Epithelial cell of esophagus (primary cell): ENCODE data around the gene AHRR.
A peak's percentile ranks its signal among the peaks of the same experiment; 100 is the strongest.

Source experiments
- DNase-seq: peaks from one replicate; pipeline ENCODE4 v3.0.0; 2010; ENCODE audit warnings: low read depth
- H3K4me3 ChIP-seq: 2 replicates; pipeline ENCODE4 v1.5.1; 2011; ENCODE audit warnings: mild to moderate bottlenecking, low read length, control low read depth
- CTCF ChIP-seq: IDR thresholded peaks from 2 replicates; pipeline ENCODE4 v1.5.1; 2011; ENCODE audit warnings: low read depth, mild to moderate bottlenecking, low read length, control low read depth, inconsistent platforms; ENCODE audit not compliant: insufficient read depth; ENCODE audit errors: missing control alignments

AHRR gene

GRCh38 chr5:373710-374602 is 52.4 kb downstream of the AHRR start:
- DNase-seq = peak; percentile 22
- H3K4me3 ChIP-seq = no peak overlapping the region
- TF ChIP-seq CTCF = no peak

- no peak for TF ChIP-seq CTCF
- H3K4me3 ChIP-seq = no peak overlapping the region
- DNase-seq = no peak
These were observed 53.3 kb downstream of the AHRR start for GRCh38 chr5:374631-375335.

- no peak for TF ChIP-seq CTCF
- no peak overlapping the region for H3K4me3 ChIP-seq
- DNase-seq = no peak
These were observed 53.9 kb downstream of the AHRR start for GRCh38 chr5:375336-375920.

- no peak for DNase-seq
- no peak for TF ChIP-seq CTCF
- no peak overlapping the region for H3K4me3 ChIP-seq
These were observed 54.6 kb downstream of the AHRR start for GRCh38 chr5:375921-376798.

GRCh38 chr5:376799-377325 is 55.3 kb downstream of the AHRR start:
- no peak for TF ChIP-seq CTCF
- DNase-seq = no peak
- no peak overlapping the region for H3K4me3 ChIP-seq

GRCh38 chr5:377326-377981 is 55.9 kb downstream of the AHRR start:
- H3K4me3 ChIP-seq = no peak overlapping the region
- no peak for DNase-seq
- no peak for TF ChIP-seq CTCF
